HG03066 (cell line): Measurements from ENCODE around the gene SLC26A6.

Experiments
- ATAC-seq: cut with Tn5 transposase; IDR thresholded peaks from one replicate; pipeline ENCODE4 v1.9.1; 2021; ENCODE audit warnings: low read depth; ENCODE audit not compliant: unreplicated experiment

The SLC26A6 gene

DNA sequence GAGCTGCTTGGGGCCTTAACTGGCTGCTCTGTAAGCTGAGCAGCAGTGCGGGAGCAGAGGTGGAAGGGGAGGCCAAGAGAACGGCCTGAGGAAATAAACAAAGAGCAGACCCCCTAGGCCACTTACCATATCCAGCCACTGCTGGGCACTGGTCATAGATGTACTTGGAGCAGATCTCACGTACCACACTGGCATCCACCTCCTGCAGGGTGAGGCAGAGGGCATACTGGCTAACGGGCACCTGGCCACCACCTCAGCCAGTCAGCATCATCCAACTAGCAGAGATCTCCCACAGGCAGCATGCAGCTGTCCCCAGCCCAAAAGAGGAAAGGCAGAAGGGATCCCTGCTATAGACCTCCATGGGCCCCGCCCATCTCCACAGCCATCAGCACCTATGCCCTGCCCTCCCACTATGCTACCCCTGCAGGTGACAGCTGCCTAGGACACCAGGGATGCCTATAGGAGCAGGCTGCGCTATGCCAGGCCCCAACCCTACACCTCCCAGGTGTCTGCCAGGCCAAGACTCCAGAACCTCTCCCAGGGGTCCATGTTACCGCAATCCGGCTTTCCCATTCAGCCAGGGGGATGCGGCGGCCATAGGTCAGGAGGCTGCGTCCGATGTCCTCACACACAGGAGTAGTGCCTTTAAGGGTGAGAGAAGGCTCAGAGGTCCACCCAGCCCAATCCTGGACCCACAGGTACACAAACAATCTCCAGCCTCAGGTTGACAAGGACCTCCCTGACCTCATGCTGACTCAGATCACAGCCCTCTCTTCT is 35.6 kb downstream of the SLC26A6 start:
- no peak for ATAC-seq

DNA sequence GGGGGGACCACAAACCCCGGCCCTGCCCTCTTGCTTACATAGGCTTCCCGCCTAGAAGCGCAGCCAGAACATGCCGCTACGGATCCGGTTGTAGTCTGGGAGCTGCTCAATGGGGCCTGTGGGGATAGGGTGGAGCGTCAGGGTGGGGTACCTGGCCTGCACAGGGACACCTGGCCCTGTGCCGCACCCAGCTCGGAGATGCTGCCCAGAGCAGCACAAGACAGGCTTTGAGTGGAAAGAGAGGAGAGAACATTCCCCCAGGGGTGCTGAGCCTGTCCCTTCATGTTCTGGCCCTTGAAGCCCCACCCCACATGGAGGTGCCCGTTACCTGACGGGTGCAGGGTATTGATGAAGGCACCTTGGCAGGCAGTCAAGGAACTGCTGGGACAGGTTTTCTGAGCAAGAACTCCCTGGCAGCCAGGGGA is 36.2 kb downstream of the SLC26A6 start:
- ATAC-seq, result no peak

DNA sequence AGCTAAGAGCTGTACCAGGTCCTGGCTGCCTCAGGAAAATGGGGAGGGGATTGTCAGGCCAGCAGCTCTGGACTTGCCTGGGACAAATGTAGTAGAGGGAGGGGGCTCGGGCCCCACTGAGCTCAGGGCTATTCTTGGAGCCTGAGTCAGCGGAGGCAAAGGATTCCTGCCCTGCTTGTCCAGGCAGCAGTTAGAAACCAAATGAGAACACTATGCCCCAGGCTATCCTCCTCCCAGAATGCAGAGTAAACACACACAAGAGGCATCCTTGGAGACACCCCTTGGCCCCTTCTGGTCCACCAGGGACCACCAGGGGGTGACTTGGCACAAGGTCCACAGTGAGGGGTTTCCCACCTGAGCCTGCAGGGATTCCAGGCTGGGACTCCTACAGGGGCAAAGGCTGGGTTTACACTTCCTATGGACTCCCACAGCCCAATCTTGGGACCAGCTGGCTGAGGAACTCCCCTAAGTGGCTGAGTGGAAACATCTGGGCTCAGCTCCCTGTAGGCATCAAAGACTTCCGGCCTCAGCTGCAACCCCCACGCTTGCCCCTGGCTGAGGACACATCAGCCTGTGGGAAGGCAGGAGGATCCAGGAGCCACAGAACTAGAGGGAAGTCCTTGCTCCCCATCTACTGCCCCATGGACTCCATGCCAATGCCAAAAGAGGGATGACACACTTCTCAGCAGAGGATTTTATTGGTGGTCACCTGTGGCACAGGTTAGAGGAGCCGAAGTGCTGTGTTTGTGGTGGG is 36.8 kb downstream of the SLC26A6 start:
- no peak for ATAC-seq

DNA sequence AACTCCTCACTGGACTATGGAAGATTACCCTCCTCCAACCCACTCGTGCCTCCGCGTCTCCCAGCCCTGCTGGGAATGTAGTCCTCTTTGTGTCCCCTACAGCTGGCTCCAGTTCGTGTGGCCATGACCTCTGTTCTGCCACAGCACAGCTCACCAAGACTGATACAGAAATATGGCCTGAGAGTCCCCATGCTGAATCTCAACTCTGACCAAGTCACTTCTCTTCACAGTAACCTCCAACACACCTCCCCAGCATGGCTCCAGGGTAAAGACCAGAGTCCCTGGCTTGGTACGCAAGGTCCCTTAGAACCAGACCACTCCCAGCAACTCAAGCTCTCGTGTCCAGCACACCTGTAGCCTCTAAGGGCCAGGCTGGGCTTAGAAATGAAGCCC is 37.9 kb downstream of the SLC26A6 start:
- ATAC-seq, result no peak

DNA sequence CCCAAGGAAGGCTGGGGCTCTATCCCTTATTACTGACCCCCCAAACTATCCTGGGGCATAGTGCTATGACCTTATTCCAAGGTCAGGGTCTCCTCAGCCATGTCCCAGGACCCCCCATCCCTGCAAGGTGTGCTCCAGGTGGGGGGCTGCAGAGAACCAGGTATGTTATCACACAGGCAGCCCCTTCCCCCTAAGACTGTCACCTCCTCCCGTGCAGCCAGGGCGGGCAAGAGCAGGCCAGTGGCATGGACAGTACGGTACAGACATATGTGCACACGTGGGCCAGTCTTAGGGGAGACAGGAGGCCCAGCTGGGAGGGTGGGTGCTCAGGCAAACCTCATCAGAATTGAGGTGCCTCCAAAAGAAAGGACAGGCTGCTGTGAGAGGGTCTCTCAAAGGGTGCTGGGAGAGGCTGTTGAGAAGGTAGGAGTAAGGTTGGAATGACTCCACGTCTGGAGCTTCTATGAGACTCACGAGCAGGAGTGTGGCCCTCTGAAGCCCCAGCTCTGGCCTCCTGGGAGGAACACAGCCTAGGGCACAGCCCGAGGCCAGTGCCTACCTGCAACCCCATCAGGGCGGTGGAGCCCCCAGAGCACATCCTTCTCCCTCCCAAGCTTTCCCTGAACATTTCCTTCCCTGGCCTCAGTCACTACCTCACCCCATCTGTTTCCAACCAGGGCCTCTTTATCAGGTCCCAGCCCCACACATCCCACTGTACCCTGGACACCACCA is 38.4 kb downstream of the SLC26A6 start:
- no peak for ATAC-seq

DNA sequence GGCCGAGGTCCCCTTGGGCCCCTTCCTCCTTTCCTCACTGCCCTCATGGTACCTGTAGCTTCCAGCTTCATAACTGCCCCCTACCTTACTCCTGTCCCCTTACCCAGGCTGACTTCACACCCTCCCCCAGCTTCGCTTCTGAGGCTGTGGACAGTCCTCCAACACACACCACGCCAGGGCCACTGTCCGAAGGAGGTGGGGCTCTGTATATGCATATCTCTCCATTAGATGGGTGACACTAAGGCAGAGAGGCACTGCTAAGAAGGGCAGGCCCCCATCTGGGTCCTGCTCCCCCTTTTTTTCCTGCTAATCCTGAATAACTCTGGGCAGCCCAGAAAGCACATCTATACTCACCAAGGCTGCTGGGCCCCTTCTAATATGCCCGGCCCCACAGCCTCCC is 39.1 kb downstream of the SLC26A6 start:
- no peak for ATAC-seq

DNA sequence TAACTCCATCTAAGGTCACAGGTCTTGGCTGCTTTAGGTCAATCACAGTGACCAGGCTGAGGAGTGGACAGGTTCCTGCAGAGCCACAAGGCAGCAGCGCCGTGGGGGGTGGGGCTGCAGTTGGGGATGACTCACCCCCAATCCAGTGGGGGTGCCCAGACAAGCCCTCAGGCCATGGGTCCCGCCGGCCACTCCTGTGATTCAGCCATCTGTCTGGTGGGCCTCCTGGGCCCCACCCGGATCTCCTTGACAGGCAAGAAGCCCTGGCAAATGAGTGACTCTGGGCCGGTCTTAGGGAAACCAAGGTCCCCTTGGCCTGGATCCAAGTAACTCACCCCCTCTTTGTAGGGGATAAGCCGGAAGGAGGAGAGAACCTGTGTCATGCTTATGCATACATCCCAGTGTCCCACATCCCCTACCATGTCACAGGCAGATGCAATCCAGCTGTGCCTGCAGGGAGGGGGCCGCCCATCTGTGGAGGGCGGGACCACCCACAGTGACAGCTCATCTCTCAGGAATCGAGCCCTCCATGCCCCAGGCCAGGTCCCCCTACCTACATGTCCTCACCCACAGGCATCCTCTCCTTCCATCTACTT is 39.6 kb downstream of the SLC26A6 start:
- ATAC-seq, result no peak

DNA sequence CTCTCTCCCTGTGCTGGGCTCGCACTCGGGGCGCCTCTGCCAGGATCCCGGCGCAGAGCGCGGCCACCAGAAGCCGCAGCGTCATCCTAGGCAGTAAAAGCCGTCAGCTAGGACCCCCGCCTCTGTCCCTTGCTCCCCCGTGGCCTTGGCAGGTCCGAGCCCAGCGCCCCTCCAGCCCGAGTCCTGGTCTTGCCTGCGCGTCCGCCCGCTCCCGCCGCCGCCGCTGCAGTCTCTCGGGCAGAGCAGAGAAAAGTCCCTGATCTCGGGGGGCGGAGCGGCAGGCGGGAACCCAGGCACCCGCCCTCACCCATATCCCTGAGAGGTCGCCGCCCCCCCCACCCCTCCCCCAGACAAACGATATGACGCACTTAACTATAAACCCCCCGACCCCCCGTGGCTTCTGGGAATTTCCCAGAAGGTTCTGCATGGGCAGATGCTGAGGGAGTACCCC is 40.2 kb downstream of the SLC26A6 start, which contains the start of gene COL7A1:
TSS of gene COL7A1 (minus strand) at position 255 of the 451 bp plus-strand sequence. CDS start at position 85, 170 bp downstream.
- ATAC-seq, result no peak

DNA sequence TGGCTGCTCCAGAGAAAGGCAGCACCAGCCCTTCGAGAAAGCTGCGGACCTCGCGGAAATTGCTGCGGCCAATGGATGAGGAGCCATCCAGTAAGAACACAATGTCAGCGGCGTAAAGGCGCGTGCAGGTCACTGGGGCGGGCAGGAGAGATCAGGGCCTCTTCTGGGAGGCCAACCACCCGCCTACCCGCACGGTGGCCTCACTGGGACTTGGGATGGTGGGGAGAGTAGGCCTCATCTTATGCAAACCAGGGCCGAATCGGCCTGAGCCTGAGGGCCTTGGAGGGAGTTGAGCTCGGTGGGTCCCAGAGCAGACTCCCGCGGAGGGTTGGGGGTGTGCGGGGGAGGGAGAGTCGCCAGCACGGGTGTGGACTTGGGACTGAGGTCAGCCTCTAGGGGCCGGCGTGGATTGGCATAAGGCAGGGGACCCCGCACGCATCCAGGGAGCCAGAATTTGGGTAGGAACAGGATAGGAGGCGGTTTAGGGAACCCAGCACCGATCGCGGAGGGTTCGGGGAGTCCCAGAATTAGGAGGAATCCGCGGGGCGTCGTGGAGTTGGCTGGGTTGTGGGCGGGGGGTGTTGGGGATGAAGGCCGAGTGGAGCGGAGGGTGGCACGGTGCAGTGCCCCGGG is 40.7 kb downstream of the SLC26A6 start:
- no peak for ATAC-seq

DNA sequence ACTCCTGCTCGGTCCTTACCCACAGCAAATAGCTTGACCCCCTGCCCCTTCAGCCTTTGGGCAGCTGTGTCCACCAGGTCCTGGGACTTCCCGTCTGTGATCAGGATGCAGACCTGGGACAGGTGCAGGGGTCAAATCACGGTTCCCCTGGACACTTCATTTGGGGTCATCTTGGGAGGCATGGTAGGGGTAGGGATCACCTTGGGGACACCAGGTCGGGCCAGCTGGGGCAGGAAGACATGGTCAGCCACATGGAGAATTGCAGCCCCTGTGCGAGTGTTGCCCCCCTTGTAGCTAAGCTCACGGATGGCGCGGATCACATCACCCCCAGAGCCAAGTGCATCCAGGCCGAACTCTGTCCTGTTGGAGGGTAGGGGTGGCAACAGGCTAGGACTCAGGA is 41.9 kb downstream of the SLC26A6 start:
- no peak for ATAC-seq

DNA sequence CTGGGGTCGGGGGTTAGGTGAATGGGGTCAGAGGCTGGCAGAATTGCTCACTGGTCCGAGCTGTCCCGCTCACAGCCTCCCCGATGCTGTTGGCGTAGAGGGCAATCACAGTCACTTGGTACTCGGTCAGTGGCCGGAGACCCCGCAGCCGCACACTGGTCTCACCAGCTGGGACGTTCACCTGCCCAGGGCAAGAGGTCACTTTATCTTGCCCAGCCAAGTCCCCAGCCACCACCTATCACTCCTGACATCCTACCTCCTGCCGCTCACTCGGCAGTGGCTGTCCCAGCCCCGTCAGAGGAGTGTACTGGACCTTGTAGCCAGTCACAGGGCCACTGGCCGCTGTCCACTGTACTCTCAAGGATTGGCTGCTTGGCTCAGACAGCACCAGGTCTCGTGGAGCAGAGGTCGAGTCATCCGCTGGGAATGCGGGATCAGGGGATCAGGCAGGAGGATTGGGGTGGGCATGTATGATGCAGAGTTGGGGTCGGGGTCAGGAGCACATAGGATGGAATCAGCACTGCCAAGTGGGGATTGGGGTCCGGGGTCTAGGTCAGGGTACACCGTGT is 42.7 kb downstream of the SLC26A6 start:
- no peak for ATAC-seq

DNA sequence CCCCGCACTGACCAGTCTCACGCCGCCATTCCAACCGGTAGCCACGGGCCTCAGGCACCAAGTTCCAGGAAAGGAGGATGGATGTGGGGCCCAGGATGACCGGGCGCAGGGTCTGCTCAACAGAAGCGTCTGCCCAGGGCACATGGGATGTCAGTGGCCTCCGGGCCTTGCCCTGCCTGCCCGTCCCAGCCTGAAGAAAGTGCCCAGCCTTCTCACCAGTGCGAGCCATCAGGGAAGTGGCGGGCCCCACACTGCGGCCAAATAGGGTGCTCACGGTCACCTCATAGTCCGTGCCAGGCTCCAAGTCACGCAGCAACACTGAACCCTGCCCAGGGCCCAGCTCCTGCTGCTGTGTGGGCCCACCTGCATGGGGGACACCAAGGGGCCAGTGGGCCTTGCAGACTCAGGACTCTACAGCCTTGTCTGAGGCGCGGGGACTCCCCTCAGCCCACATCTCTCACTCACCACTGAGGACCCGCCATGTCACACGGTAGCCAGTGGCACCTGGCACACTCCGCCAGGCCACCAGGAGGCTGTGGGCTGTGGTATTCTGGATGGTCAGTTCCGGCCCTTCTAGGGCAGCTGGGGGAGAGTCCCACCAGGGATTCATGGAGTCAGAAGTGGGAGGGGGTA is 43.3 kb downstream of the SLC26A6 start:
- no peak for ATAC-seq

DNA sequence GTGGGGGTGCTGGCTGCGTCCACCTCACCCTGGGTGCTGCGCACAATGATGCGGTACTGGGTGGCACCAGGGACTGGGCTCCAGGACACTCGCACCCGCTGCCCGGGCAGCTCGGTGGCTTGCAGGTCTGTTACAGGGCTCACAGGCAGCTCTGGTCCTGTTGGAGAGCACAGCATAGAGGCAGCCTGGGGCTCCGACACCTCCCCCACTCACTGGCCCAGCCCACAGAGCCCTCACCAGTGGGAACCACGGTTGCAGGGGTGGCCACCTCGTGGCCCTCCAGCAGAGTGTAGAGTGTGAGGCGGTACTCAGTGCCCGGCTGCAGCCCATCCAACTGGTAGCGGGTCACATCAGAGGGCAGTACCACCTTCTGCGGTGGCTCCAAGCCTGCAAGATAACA is 43.8 kb downstream of the SLC26A6 start:
- no peak for ATAC-seq

DNA sequence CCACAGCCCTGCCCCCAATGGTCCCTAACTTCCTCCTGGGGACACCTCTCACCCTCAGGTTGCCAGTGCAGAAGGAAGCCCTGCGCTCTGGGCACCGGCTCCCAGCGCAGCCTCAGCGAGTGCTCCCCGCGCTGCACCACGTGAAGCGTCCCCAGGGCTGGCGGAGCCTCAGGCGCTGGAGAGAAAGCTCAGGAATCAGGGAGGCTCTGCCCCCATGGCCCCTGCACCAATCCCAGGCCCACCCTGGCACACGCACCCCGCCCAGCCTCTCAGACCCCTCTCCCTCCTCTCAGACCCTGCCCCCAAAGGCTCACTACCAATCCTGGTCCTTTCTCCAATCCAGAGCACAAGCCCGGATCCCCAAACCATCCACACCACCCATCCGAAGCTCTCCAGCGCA is 47.0 kb downstream of the SLC26A6 start:
- no peak for ATAC-seq

DNA sequence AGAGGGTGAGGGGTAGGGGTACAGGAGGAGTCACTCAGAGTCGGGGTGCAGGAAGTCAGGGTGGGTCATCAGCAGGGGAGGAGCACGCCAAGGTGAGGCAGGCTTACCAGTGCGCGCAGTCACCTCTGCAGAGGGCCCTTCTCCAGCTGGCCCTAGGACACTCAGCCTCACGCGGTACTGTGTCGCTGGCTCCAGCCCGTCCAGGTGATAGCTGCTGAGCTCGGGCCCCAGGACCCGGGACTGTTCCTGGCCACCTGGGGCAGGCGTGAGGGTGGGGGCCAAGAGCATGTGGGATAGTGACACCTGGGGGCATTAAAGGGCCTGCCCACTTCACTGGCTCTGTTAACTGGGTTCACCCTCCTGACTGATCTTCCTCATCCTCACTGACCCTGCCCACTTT is 47.6 kb downstream of the SLC26A6 start:
- ATAC-seq, result no peak

DNA sequence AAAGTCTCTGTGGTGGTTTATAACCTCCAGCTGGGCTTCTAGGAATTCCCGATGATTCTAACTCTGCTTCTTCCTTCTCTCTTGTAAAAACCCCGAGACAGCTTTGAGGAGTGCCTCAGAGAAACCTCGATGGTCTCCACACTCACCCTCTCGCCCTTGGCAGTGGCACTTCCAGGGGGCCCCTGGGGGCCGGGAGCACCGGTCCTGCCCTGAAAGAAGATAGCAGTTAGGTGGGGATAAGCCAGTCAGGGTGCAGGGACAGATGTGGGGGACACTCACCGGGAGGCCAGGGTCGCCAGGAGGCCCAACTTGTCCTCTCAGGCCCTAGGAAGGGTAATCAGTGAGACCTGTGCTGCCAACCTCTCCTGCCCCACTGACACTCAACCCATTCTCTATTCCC is 49.9 kb downstream of the SLC26A6 start:
- no peak for ATAC-seq

DNA sequence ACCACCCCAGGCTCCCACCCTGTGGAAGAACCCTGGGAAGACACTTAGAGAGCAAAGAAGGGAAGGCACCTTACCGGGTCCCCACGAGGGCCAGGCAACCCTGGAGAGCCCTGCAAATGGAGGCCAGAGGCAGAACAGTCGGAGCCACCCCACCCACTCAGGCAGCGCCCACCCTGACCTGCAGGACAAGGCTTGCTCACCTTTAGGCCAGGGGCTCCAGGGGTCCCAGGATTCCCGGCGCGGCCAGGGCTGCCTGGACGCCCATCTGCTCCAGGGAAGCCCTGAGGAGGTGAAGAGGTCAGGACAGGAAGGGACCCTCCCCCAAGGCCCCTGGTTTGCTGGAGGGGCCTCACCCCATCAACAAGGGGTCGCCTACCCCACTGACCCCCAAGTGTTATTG is 50.4 kb downstream of the SLC26A6 start:
- ATAC-seq, result no peak

DNA sequence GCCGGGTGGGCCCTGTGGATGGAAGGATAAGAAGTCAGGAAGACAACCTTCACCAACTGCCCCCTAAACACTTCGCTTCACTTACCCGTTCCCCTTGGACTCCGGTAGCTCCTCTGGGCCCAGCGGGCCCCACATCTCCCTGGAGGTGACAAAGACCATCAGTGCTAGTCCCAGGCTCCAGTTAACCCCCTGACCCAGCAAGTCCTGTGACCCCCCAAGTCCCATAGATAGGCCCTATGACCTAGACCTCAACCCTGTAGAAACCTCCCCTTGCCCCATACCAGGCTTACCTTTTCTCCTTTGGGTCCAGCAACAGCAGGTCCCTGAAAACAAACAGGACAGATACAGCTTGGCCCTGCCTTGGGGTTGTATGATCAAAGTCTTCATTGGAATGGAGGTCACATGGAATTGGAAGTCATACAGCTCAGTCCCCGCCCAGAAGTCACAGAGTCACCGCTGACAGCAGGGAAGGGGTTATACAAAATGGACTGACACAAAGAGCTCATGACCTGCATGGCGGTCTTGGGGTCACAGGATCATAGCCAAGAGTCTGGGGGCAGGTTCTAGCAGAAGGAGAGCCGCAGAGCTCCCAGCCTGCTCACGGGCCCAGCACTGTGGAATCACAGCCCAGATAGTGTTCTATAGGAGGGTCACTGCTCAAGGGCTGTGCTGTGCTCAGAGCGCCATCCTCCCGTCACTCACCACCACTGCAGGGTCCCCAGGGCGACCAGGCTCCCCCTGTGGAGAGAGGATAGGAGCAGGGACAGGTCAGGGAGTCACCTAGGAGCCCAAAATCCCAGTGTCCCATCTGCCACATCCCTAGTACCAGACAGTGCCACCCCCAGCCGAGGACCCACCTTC is 53.4 kb downstream of the SLC26A6 start:
- no peak for ATAC-seq

DNA sequence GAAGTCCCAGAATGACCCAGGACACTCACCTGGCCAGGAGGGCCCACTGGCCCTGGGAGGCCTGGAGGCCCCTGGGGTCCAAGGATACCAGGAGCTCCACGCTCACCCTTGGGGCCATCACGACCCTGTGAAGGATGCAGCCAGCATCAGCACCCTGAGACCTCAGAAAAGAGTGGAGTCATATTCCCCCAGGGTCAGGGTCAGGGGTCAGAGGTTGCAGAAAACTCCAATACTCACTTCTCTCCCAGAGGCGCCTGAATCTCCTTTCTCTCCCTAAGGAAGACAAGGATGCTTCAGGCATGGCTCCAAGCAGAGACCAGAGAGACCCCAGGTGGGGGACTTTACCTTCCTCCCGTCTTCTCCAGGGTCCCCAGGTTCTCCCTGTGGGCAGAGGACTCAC is 58.6 kb downstream of the SLC26A6 start:
- ATAC-seq, result no peak
